ENCODE measurements around the gene SORBS2. TPM values are rescaled to one million over a fixed set of nuclear protein-coding genes. Genes with fewer than 3 reads are reported as not detected.

The SORBS2 gene
- total and polyA plus RNA-seq, 2 experiments from 2014 or later, result 0.32 to 1.5 TPM

DNA sequence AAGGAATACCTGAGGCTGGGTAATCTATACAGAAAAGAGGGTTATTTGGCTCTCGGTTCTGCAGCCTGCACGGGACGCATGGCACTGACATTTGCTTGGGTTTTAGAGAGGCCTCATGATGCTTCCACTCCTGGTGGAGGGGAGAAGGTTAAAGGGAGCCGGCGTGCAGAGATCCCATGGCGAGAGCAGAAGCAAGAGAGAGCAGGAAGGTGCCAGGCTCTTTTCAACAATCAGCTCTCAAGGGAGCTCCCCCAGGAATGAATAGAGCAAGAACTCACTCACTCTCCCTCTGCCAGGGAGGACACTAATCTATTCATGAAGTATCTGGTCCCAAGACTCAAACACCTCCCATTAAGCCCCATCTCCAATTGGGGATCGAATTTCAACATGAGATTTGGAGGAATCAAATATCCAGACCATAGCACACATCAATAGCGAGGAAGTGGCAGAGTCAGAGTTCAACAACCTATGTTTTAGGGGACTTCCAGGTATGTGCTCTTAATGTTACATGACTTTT, 109.8 kb downstream of the SORBS2 start:
- no peaks in the 10 kb centered on the region for H3K9me2 ChIP-seq (ENCODE audit: insufficient read depth)
- no peak overlapping the region for H3K4me3 ChIP-seq
- in situ Hi-C loops (cut with MboI), result no loop called here
- 29 to 48% methylated on average over 8 of the region's 8 CpGs for WGBS, 2 experiments (ENCODE audit: low coverage in 1 of 2, low lambda C conversion rate in 2 of 2, missing lambda C conversion rate in 2 of 2)
- no peaks in the 10 kb centered on the region for H3K36me3 ChIP-seq (ENCODE audit: low read depth)
- DNase-seq, result no peak
- no peaks in the 10 kb centered on the region for H3F3A ChIP-seq (ENCODE audit: insufficient read depth)
- H3K27me3 ChIP-seq (replicated peaks; ENCODE audit: insufficient read depth), result 0 out of 2 replicates have a peak, but pooled peaks cover 8% of the 10 kb centered on the region
- no peaks in the 10 kb centered on the region for H3K9me3 ChIP-seq (ENCODE audit: low read depth)
- no peaks in the 10 kb centered on the region for H4K20me1 ChIP-seq (ENCODE audit: insufficient read depth)
- H3K4me1 ChIP-seq (ENCODE audit: insufficient read depth), result no peaks in the 10 kb centered on the region
- no peak for TF ChIP-seq EZH2 (IDR thresholded peaks at IDR 0.05; ENCODE audit: insufficient read depth, poor library complexity, severe bottlenecking)
- no peak for TF ChIP-seq EZH2phosphoT487 (IDR thresholded peaks at IDR 0.05; ENCODE audit: insufficient read depth, low read depth)
- no peak overlapping the region for H3K9ac ChIP-seq
- no peak overlapping the region for H3K27ac ChIP-seq
- H3K79me2 ChIP-seq (ENCODE audit: insufficient read depth), result no peaks in the 10 kb centered on the region
- no peak overlapping the region for H3K4me2 ChIP-seq (ENCODE audit: unreplicated experiment)
- no peak overlapping the region for H2AFZ ChIP-seq

DNA sequence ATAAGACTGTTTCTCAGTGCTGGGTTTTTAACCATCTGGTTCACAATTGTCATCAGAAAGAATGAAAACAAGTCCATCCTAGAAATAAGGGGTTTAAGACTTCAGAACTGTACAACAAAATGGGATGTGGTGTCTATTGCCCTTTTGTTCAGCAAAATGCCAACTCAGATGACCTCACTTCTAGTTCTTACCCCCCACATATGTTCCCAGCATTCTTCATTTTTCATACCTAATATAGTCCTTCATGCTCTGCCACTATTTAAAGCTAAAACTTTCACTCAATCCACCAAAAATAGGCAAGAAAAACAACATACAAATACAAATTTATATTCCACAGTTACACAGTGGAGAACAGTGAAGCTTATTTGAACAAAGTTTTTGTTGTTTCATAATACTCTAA, 111.4 kb downstream of the SORBS2 start:
- in situ Hi-C loops (cut with MboI), result no loop called here
- Histone ChIP-seq H3K4me1 (ENCODE audit: insufficient read depth) (no peaks in the 10 kb centered on the region), H3K27me3 (replicated peaks; ENCODE audit: insufficient read depth) (0 out of 2 replicates have a peak, but pooled peaks cover 10% of the 10 kb centered on the region), H3K4me2 (ENCODE audit: unreplicated experiment) (no peak overlapping the region), H3K27ac (no peak overlapping the region), H3K79me2 (ENCODE audit: insufficient read depth) (no peaks in the 10 kb centered on the region), H4K20me1 (ENCODE audit: insufficient read depth) (no peaks in the 10 kb centered on the region), H3K9me2 (ENCODE audit: insufficient read depth) (no peaks in the 10 kb centered on the region), H3K9ac (no peak overlapping the region), H2AFZ (no peak overlapping the region), H3F3A (ENCODE audit: insufficient read depth) (no peaks in the 10 kb centered on the region), H3K36me3 (ENCODE audit: low read depth) (no peaks in the 10 kb centered on the region), H3K9me3 (ENCODE audit: low read depth) (no peaks in the 10 kb centered on the region), H3K4me3 (no peak overlapping the region)
- no peak for DNase-seq
- no peak for TF ChIP-seq EZH2phosphoT487 (IDR thresholded peaks at IDR 0.05; ENCODE audit: insufficient read depth, low read depth)
- TF ChIP-seq EZH2 (IDR thresholded peaks at IDR 0.05; ENCODE audit: insufficient read depth, poor library complexity, severe bottlenecking), result no peak

DNA sequence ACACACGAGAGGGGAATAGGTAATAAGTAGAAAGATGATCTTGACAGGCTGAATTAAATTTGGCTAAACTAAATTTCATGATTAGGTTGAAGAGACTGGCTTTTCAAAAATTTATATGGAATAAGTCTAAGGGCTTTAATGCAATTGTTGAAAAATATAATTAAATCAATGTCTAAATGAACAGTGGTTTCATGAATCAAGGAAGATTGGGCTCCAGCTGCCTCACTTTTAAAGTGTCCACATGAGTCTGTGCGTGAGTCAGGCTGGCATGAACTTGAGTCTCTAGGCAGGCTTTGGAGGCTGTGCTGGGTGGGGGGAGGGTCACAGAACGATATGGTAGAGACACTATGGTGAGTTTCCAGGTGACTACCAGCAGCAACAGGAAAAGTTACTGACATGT, 111.9 kb downstream of the SORBS2 start:
- Histone ChIP-seq H3K4me3 (no peak overlapping the region), H3K9ac (no peak overlapping the region), H4K20me1 (ENCODE audit: insufficient read depth) (no peaks in the 10 kb centered on the region), H3K27me3 (replicated peaks; ENCODE audit: insufficient read depth) (0 out of 2 replicates have a peak, but pooled peaks cover 10% of the 10 kb centered on the region), H3K79me2 (ENCODE audit: insufficient read depth) (no peaks in the 10 kb centered on the region), H3K4me2 (ENCODE audit: unreplicated experiment) (no peak overlapping the region), H3F3A (ENCODE audit: insufficient read depth) (no peaks in the 10 kb centered on the region), H3K9me2 (ENCODE audit: insufficient read depth) (no peaks in the 10 kb centered on the region), H3K4me1 (ENCODE audit: insufficient read depth) (no peaks in the 10 kb centered on the region), H3K36me3 (ENCODE audit: low read depth) (no peaks in the 10 kb centered on the region), H3K9me3 (ENCODE audit: low read depth) (no peaks in the 10 kb centered on the region), H3K27ac (no peak overlapping the region), H2AFZ (no peak overlapping the region)
- DNase-seq, result peak; percentile 8
- 32 to 45% methylated on average over 3 of the region's 3 CpGs for WGBS, 2 experiments (ENCODE audit: low coverage in 1 of 2, low lambda C conversion rate in 2 of 2, missing lambda C conversion rate in 2 of 2)
- in situ Hi-C loops (cut with MboI), result no loop called here
- TF ChIP-seq EZH2phosphoT487 (IDR thresholded peaks at IDR 0.05; ENCODE audit: insufficient read depth, low read depth), result no peak
- TF ChIP-seq EZH2 (IDR thresholded peaks at IDR 0.05; ENCODE audit: insufficient read depth, poor library complexity, severe bottlenecking), result no peak

DNA sequence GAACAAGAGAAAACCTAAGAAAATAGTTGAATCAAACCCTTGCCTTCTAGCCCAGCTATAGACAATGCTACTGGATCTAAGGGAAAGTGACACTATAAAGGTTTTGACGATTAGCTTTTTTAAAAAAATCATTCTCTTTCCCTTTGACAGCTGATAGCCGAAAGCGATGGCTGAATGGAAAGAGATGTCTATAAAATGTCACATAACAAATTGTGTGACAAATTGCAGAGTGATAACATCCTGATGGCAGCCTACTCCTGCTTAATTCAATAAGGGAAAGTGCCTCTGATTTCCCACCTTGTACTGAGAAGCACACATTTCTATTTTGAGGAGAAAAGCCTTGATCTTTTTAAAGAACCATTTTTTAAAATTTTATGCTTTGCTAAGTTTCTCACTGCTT, 114.5 kb downstream of the SORBS2 start:
- in situ Hi-C loops (cut with MboI), result no loop called here

DNA sequence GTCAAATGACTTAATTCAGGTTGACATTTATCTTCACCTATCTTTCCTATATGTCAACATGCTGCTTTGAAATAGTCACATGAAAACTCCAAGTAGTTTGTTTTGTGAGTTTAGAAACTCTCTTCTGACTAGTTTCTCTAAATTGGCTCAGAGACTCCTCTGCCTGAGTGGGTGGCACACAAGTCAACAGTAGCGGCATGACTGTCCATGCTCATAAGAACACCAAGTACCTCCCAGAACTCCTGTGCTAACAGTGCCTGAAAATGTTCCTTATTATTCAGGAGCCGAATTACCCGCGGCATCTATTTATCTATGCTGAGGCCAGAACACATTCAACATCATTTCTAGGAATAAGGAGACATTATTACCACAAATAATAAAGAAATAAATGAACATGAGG, 116.3 kb downstream of the SORBS2 start:
- Histone ChIP-seq H3K4me1 (ENCODE audit: insufficient read depth) (no peaks in the 10 kb centered on the region), H3K79me2 (ENCODE audit: insufficient read depth) (no peaks in the 10 kb centered on the region), H3K36me3 (ENCODE audit: low read depth) (no peaks in the 10 kb centered on the region), H3K9ac (no peak overlapping the region), H3K9me2 (ENCODE audit: insufficient read depth) (no peaks in the 10 kb centered on the region), H4K20me1 (ENCODE audit: insufficient read depth) (no peaks in the 10 kb centered on the region), H3K9me3 (ENCODE audit: low read depth) (no peaks in the 10 kb centered on the region), H3K27me3 (replicated peaks; ENCODE audit: insufficient read depth) (peaks cover 3% of the 10 kb centered on the region; the same call in 1 of the 2 replicates), H3F3A (ENCODE audit: insufficient read depth) (no peaks in the 10 kb centered on the region), H3K4me3 (no peak overlapping the region), H2AFZ (no peak overlapping the region), H3K4me2 (ENCODE audit: unreplicated experiment) (no peak overlapping the region), H3K27ac (no peak overlapping the region)
- WGBS, 2 experiments (ENCODE audit: low coverage in 1 of 2, low lambda C conversion rate in 2 of 2, missing lambda C conversion rate in 2 of 2), result 57 to 62% methylated on average over 4 of the region's 4 CpGs
- no peak for DNase-seq
- in situ Hi-C loops (cut with MboI), result no loop called here
- TF ChIP-seq EZH2 (IDR thresholded peaks at IDR 0.05; ENCODE audit: insufficient read depth, poor library complexity, severe bottlenecking), result no peak
- TF ChIP-seq EZH2phosphoT487 (IDR thresholded peaks at IDR 0.05; ENCODE audit: insufficient read depth, low read depth), result no peak

More for the DNA sequence above, 114.5 kb downstream of the SORBS2 start:
- Histone ChIP-seq H3K4me2 (ENCODE audit: unreplicated experiment) (no peak overlapping the region), H3K4me1 (ENCODE audit: insufficient read depth) (no peaks in the 10 kb centered on the region), H3K27ac (no peak overlapping the region), H3K79me2 (ENCODE audit: insufficient read depth) (no peaks in the 10 kb centered on the region), H3K27me3 (replicated peaks; ENCODE audit: insufficient read depth) (peaks cover 3% of the 10 kb centered on the region; the same call in 1 of the 2 replicates), H3K9me2 (ENCODE audit: insufficient read depth) (no peaks in the 10 kb centered on the region), H2AFZ (no peak overlapping the region), H3K4me3 (no peak overlapping the region), H3K36me3 (ENCODE audit: low read depth) (no peaks in the 10 kb centered on the region), H3K9ac (no peak overlapping the region), H3F3A (ENCODE audit: insufficient read depth) (no peaks in the 10 kb centered on the region), H4K20me1 (ENCODE audit: insufficient read depth) (no peaks in the 10 kb centered on the region), H3K9me3 (ENCODE audit: low read depth) (no peaks in the 10 kb centered on the region)
- DNase-seq, result no peak
- 49 to 58% methylated on average over 3 of the region's 3 CpGs for WGBS, 2 experiments (ENCODE audit: low coverage in 1 of 2, low lambda C conversion rate in 2 of 2, missing lambda C conversion rate in 2 of 2)
- no peak for TF ChIP-seq EZH2phosphoT487 (IDR thresholded peaks at IDR 0.05; ENCODE audit: insufficient read depth, low read depth)
- TF ChIP-seq EZH2 (IDR thresholded peaks at IDR 0.05; ENCODE audit: insufficient read depth, poor library complexity, severe bottlenecking), result no peak

Data from GM23248 (cell line).